GM12865 (cell line): Measurements from ENCODE around the gene TUBD1.

Experiments used
- DNase-seq: peaks from one replicate; pipeline ENCODE4 v3.0.0; 2010; ENCODE audit warnings: low read depth
- H3K4me3 ChIP-seq: 2 replicates; pipeline ENCODE4 v1.5.1; 2011; ENCODE audit warnings: mild to moderate bottlenecking, low read depth, low read length, control low read depth
- CTCF ChIP-seq: IDR thresholded peaks from 2 replicates; pipeline ENCODE4 v1.5.1; 2011; ENCODE audit warnings: low read length, control low read depth, low read depth, inconsistent platforms; ENCODE audit not compliant: insufficient read depth; ENCODE audit errors: missing control alignments

TUBD1 gene

DNA sequence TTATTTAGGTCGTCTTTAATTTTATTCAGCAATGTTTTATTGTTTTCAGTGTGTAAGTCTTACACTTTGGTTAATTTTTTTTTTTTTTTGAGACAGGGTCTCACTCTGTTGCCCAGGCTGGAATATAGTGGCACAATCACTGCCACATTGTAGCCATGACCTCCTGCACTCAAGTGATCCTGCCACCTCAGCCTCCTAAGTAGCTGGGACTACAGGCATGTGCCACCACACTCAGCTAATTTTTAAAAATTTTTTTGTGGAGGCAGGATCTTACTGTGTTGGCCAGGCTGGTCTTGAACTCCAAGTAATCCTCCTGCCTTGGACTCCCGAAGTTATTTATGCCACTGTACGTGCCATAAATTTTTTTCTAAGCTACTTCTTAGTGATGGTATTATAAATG is 14.7 kb upstream of the TUBD1 start:
- TF ChIP-seq CTCF = no peak
- H3K4me3 ChIP-seq = no peak overlapping the region
- DNase-seq = no peak

GRCh38 chr17:59903455-59903854 is 10.7 kb upstream of the TUBD1 start:
- no peak for DNase-seq
- no peak overlapping the region for H3K4me3 ChIP-seq
- TF ChIP-seq CTCF = no peak

DNA sequence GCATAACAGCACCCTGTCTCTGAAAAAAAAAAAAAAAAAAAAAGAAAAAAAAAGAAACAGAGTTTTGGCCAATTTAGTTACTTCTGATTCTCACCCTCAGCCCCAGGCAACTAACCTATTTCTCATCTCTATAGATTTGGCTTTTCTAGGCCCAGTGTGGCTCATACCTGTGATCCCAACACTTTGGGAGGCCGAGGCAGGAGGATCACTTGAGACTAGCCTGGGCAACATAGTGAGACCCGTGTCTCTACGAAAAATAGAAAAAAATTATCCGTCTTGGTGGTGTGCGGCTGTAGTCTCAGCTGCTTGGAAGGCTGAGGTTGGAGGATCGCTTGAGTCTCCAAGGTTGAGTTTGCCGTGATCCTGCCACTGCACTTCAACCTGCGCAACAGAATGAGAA is 8.9 kb upstream of the TUBD1 start:
- no peak for DNase-seq
- TF ChIP-seq CTCF = no peak

DNA sequence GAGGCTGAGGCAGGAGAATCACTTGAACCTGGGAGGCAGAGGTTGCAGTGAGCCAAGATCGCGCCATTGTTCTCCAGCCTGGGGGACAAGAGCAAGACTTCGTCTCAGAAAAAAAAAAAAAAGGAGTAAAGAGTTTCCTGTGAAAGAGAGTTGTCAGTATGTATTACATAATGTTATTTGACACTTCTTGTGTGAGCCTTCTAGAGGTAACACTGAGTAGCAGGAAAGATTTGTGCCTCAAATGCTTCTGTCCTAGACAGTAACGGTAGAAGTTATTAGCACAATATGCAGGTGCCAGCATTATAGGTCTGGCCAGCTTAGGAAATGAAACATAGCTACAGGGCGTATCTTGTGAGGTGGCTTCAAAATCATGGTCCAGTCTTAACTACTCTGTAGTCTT is 6.4 kb upstream of the TUBD1 start:
- TF ChIP-seq CTCF = peak; percentile 13
- DNase-seq = peak; percentile 42

More for the DNA sequence above, 8.9 kb upstream of the TUBD1 start:
- no peak overlapping the region for H3K4me3 ChIP-seq

DNA sequence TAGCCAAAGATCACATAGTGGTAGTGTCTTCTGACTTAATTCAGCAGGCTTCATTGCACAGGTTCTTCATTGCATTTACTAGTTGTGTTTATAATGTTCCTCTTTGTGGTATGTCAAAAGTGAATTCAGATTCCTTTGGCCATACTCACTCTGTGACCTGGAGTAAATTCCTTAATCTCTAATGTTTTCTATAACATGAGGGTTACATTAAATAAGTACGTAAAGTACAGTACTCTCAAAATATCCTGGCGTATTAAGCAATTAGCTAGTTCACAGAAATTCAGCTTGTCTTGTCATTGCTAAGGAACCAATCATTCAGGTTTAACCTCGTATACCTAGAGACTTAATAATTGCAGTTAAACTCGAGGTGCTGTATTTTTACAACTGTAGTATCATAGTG is 4.3 kb upstream of the TUBD1 start:
- no peak for TF ChIP-seq CTCF
- DNase-seq = no peak
- H3K4me3 ChIP-seq = no peak overlapping the region

More for the DNA sequence above, 6.4 kb upstream of the TUBD1 start:
- H3K4me3 ChIP-seq = no peak overlapping the region

DNA sequence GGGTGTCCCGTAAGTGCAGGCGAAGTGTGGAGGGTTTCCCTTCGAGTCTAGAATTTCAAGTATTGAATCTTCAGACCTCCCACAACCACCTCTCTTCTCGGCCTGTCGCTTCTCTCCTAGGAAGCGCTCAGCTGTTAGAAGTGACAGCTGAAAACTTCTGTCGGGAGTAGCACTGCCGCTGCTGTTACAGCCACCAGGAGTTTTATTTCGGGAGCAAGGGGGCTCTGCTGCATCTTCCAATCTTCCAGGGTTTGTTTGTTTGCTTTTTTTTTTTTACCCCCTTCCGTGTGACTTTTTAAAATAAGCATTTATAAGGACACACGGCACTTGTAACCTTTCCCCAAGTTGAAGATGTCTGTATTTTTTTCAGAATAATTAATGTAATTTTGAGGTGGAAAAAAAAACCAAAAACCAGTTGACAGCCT is 945 bp upstream of the TUBD1 start:
- peak; percentile 55 for DNase-seq
- H3K4me3 ChIP-seq = peak overlapping the region; percentile 74
- no peak for TF ChIP-seq CTCF

- H3K4me3 ChIP-seq = peak overlapping the region; percentile 74
- TF ChIP-seq CTCF = no peak
- no peak for DNase-seq
Observed at GRCh38 chr17:59892251-59892923, 356 bp downstream of the TUBD1 start.
